ENCODE results near the gene MRPL55.

The MRPL55 gene

DNA sequence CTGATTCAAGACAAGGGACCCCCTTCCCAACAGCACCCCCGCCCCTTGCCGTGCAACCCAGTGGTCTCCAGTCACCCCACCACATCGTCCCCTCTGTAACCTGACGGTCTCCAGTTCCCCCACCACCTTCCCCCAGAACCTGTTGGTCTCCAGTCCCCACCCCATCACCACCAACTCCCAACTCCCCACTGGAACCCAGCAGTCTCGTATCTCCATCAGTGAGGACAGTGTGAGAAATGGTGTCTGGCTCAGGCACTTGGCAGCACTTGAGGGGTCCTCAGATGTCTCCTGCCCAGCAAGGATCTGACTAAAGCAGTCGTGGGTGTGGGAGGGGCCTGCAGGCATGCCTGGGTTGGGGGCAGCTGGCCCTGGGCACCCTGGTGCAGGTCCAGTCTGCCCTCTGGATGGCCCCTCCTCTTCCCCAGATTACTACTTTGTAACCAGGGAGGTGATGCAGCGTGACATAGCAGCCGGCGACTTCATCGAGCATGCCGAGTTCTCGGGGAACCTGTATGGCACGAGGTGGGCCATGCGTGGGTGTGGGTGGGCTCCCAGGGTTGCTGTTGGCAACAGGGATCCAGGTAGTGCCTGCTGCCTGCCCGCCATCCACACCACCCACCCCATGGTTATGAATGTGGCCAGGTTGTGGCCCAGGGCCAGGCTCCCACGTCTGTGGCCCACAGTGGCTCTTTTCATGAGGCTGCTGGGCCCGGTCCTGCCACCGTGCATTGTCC is 37.5 kb upstream of the MRPL55 start:
- TF ChIP-seq, protein P1, sequence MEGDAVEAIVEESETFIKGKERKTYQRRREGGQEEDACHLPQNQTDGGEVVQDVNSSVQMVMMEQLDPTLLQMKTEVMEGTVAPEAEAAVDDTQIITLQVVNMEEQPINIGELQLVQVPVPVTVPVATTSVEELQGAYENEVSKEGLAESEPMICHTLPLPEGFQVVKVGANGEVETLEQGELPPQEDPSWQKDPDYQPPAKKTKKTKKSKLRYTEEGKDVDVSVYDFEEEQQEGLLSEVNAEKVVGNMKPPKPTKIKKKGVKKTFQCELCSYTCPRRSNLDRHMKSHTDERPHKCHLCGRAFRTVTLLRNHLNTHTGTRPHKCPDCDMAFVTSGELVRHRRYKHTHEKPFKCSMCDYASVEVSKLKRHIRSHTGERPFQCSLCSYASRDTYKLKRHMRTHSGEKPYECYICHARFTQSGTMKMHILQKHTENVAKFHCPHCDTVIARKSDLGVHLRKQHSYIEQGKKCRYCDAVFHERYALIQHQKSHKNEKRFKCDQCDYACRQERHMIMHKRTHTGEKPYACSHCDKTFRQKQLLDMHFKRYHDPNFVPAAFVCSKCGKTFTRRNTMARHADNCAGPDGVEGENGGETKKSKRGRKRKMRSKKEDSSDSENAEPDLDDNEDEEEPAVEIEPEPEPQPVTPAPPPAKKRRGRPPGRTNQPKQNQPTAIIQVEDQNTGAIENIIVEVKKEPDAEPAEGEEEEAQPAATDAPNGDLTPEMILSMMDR (IDR thresholded peaks at IDR 0.05) = no peak
- DNase-seq (ENCODE audit: low spot score) = no peak
- Histone ChIP-seq H3K4me3 (no peak overlapping the region), H3K27ac (no peak overlapping the region)

DNA sequence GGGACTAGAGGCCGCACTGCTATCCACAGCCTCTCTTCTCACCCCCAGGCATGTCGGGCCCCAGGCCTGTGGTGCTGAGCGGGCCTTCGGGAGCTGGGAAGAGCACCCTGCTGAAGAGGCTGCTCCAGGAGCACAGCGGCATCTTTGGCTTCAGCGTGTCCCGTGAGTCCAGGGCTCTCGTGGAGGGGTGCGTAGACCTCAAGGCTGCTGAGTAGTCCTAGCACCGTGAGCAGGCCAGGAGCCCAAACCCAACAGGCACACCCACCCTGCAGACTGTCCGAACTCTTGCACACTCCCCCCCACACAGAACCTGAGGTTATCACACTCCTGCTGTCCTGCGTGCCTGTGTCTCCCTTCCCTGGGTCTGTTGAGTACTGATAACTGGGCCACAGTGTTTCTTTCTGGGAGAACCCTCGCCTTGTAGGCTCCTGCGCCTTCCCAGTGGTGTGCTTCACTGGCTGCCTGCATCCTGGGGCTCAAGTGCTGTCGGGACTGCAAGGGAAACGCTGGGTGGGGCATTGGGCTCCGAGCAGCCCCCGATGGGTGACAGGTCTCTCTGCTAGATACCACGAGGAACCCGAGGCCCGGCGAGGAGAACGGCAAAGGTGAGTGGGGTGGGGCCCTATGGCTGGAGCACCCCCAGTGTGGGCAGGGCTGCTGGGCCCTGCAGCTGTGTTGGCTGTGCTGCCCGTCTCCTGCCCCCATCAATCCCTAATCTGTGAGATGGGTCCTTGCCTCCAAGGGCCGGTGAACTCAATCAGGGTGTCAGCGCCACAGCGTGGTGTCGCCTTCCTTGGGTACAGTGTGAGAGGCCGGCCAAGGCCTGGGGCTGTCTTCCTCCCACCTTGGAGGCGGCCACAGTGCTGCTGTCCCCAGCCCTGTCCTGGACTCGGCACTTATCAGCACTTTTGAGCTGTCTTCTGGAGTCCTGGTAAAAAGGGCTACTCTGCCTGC is 36.6 kb upstream of the MRPL55 start:
- H3K27ac ChIP-seq = no peak overlapping the region
- no peak for DNase-seq (ENCODE audit: low spot score)
- H3K4me3 ChIP-seq = no peak overlapping the region
- TF ChIP-seq, protein P1 (IDR thresholded peaks at IDR 0.05) = no peak

DNA sequence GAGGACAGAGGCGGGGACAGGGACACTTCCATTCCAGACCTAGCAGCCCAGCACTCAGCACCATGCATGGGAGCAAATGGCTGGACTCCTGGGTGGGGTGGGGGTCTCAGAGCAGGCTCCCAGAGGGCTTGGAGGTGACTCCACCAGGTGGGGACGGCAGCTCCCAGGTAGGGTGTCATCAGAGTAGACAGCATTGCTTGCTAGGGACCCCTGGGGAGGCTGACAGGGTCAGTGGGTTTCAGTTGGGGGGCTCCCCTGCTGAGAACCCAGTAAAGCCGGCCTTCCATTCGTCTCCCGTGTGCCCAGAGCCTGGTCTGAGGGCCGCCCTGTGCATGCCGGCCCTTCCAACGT is 35.9 kb upstream of the MRPL55 start:
- TF ChIP-seq, protein P1 (IDR thresholded peaks at IDR 0.05) = no peak
- H3K4me3 ChIP-seq = no peak overlapping the region
- no peak for DNase-seq (ENCODE audit: low spot score)
- H3K27ac ChIP-seq = no peak overlapping the region

DNA sequence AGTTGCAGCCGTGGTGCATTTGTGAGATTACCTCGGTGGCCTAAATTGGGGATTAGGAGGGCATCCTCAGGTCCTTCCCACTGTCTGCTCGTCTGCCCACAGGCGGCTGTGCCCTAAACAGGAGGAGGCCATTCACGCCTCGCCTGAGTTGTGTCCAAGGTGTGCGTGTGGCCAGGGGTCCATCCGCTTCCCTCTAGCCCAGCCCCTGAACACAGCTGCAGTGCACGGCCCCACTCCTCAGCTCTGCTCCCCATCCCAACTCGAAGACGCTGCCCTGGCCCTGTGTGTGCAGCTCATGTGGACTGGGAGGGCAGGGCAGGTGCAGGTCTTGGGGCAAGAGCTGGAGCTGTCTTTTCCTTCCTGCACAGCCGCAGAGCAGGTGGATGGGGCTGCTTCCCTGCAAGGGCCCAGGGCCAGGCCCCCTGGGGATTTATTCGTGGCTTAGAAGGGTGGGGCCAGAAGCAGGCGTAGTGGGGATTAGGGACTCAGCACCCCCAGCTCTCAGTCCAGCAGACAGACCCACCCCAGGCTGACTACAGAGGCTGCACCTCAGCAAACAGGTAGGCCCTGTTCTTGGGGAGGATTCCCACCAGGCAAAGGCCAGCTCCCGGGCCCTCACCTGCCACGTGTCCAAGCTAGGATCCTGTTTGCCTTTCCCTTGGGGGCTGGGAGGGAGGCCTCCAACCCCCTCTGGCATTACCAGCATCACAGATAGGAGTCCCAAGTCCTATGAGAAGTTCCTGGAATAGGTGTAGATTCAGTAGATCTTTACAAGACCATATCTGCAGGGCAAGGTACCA is 35.3 kb upstream of the MRPL55 start:
- no peak overlapping the region for H3K27ac ChIP-seq
- no peak overlapping the region for H3K4me3 ChIP-seq
- no peak for DNase-seq (ENCODE audit: low spot score)
- TF ChIP-seq, protein P1 (IDR thresholded peaks at IDR 0.05) = no peak

DNA sequence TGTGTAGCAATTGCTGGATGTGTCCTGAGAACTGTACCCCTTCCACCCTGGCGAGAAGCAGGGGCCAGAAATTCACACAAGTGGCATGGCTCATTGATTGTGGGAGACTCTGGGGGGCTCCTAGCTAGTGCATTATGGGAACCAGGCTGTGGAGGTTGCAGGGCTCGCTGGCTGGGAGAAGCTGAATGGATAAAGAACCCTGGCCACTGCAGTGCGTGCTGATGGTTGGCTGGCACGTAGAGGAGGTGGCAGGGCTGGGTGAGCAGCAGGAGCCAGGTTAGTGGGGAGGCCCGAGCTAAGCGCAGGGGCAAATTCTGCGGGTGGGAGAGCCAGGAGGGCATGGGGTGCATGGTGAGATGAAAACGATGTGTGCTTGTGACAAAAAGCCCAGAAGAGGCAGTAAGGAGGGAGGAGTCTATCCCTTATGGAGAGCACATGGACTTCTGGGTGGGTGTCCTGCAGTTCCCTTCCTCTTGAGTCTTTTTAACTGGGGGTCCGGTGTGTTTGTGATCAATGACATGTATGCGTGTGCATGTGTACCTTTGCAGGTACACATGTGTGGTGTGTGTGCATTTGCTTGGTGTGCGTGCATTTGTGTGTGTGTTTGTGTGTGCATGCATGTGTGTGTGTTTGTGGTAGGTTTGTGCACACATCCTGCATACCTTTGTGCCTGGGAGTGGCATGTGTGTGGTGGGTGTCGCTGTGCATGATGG is 34.5 kb upstream of the MRPL55 start:
- no peak overlapping the region for H3K27ac ChIP-seq
- TF ChIP-seq, protein P1 (IDR thresholded peaks at IDR 0.05) = no peak

DNA sequence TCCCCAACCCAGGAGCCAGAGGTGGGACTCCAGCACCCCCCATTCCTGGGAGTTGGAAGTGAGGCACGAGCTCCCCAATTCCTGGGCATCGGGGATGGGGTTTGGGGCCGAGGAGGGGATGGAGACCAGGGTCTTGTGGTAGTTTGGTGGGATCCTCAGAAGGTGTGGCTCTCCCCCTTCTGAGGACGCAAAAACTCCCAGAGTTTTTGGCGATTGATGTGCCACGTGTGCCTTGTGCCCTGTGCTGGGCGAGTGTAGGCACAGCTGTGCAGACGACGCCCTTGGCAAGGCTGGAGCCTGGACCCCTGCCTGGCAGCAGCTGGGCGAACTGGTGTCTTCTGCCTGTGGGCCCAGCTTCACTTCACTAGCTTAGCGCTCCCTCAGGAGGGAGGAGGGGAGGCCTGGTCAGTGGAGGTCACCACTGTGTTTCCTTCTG is 33.6 kb upstream of the MRPL55 start:
- Histone ChIP-seq H3K27ac (peak overlapping the region in 1 of 2 donors; percentile 98), H3K4me3 (peak overlapping the region; percentile 99)
- TF ChIP-seq, protein P1 (IDR thresholded peaks at IDR 0.05) = no peak
- DNase-seq (ENCODE audit: low spot score) = no peak

More for the DNA sequence above, 34.5 kb upstream of the MRPL55 start:
- H3K4me3 ChIP-seq = no peak overlapping the region
- DNase-seq (ENCODE audit: low spot score) = no peak
